ENCODE results near the gene BAIAP3. TPM values are rescaled to one million over a fixed set of nuclear protein-coding genes. Genes with fewer than 3 reads are reported as not detected.

The BAIAP3 gene
- total RNA-seq, 4 donors from 2014 or later, result 0.05 to 4.4 (median 2.5) TPM

- Histone ChIP-seq H3K27me3 (no peaks in the 10 kb centered on the region), H3K4me3 (peak overlapping the region; percentile 64 to 77 (median 70)), H3K27ac (peak overlapping the region; percentile 95 to 98 (median 98)), H3K36me3 (peaks cover 0 to 5% of the 10 kb centered on the region in 2 donors), H3K9me3 (no peaks in the 10 kb centered on the region), H3K4me1 (peaks cover 10 to 20% of the 10 kb centered on the region in 2 donors)
- ATAC-seq, result peak; percentile 70 to 72
- in situ Hi-C loops (cut with MboI; ENCODE audit: low sequenced_read_pairs in 4 of 4), result no loop called here
- peak; percentile 76 to 85 for TF ChIP-seq POLR2A (IDR thresholded peaks at IDR 0.05)
- TF ChIP-seq, protein P1, sequence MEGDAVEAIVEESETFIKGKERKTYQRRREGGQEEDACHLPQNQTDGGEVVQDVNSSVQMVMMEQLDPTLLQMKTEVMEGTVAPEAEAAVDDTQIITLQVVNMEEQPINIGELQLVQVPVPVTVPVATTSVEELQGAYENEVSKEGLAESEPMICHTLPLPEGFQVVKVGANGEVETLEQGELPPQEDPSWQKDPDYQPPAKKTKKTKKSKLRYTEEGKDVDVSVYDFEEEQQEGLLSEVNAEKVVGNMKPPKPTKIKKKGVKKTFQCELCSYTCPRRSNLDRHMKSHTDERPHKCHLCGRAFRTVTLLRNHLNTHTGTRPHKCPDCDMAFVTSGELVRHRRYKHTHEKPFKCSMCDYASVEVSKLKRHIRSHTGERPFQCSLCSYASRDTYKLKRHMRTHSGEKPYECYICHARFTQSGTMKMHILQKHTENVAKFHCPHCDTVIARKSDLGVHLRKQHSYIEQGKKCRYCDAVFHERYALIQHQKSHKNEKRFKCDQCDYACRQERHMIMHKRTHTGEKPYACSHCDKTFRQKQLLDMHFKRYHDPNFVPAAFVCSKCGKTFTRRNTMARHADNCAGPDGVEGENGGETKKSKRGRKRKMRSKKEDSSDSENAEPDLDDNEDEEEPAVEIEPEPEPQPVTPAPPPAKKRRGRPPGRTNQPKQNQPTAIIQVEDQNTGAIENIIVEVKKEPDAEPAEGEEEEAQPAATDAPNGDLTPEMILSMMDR (IDR thresholded peaks at IDR 0.05 in 4 of 5, conservative IDR thresholded peaks at IDR 0.05 in 1 of 5), result no peak
- intact Hi-C loops (cut with DNase I; ENCODE audit: low total_unique reads), result loop anchor here (1.0 to 2.0 kb wide), 4 partner anchors 16 to 82 kb away; partner anchors contain the start of gene UQCC4
- DNase-seq, result peak; percentile 42 to 70
Measured at GRCh38 chr16:1379304-1380076, 46.0 kb downstream of the BAIAP3 start.

GRCh38 chr16:1380195-1380594 is 46.8 kb downstream of the BAIAP3 start:
- Histone ChIP-seq H3K4me1 (peaks cover 10 to 20% of the 10 kb centered on the region in 2 donors), H3K27ac (peak overlapping the region; percentile 95 to 98 (median 98)), H3K27me3 (no peaks in the 10 kb centered on the region), H3K36me3 (peaks cover 0 to 9% of the 10 kb centered on the region in 2 donors), H3K9me3 (no peaks in the 10 kb centered on the region), H3K4me3 (peak overlapping the region in 1 of 4 donors; percentile 64)
- TF ChIP-seq, protein P1 (IDR thresholded peaks at IDR 0.05 in 4 of 5, conservative IDR thresholded peaks at IDR 0.05 in 1 of 5), result no peak
- TF ChIP-seq POLR2A (IDR thresholded peaks at IDR 0.05), result no peak
- no peak for ATAC-seq
- intact Hi-C loops (cut with DNase I; ENCODE audit: low total_unique reads), result no loop called here
- no peak for DNase-seq
- in situ Hi-C loops (cut with MboI; ENCODE audit: low sequenced_read_pairs in 4 of 4), result no loop called here

DNA sequence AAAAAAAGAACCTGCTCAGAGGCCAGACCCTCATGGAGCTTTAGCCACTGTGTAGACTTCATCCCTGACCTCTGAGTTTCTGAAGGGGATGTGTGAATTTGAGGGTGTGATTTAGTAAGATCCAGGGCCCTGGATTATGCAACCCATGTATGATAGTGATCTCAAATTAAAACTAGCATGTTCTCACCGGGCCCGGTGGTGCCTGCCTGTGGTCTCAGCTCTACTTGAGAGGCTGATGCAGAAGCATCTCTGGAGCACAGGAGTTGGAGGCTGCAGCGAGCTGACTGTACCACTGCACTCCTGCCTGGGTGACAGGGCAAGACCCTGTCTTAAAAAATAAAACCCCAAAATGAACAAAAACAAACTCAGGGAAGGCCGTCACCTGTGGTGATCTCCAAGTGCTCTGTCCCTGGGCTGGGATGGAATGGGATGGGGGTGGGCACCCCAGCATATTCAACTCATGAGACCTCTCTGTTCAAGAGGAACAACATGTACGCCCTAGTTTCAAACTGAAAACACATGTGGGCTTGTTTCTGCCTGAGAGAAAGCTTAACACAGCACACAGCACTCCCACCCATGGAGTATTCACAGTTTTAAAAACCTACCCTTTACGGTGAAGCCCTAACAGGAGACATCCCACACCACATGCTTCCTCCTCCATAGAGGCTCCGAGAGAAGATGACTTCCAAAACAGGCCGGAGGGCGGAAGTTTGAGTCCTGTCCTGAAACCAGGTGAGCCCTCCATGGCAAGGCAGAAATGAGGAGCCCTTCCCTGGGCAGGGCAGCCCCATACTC is 48.4 kb downstream of the BAIAP3 start:
- intact Hi-C loops (cut with DNase I; ENCODE audit: low total_unique reads), result no loop called here
- in situ Hi-C loops (cut with MboI; ENCODE audit: low sequenced_read_pairs in 4 of 4), result no loop called here
- TF ChIP-seq POLR2A (IDR thresholded peaks at IDR 0.05), result no peak
- TF ChIP-seq, protein P1 (IDR thresholded peaks at IDR 0.05 in 4 of 5, conservative IDR thresholded peaks at IDR 0.05 in 1 of 5), result no peak
- ATAC-seq (no peak), DNase-seq (no peak)
- peaks cover 0 to 9% of the 10 kb centered on the region in 2 donors for H3K36me3 ChIP-seq
- H3K4me1 ChIP-seq, result peaks cover 10 to 20% of the 10 kb centered on the region in 2 donors
- H3K9me3 ChIP-seq, result no peaks in the 10 kb centered on the region
- no peak overlapping the region for H3K27ac ChIP-seq
- no peak overlapping the region for H3K4me3 ChIP-seq
- H3K27me3 ChIP-seq, result no peaks in the 10 kb centered on the region

GRCh38 chr16:1383556-1383955 is 50.1 kb downstream of the BAIAP3 start:
- intact Hi-C loops (cut with DNase I; ENCODE audit: low total_unique reads), result no loop called here
- Histone ChIP-seq H3K27me3 (no peaks in the 10 kb centered on the region), H3K4me3 (no peak overlapping the region), H3K27ac (no peak overlapping the region), H3K4me1 (peaks cover 1 to 4% of the 10 kb centered on the region in 2 donors), H3K9me3 (no peaks in the 10 kb centered on the region), H3K36me3 (peaks cover 0 to 15% of the 10 kb centered on the region in 2 donors)
- DNase-seq (no peak), ATAC-seq (no peak)
- TF ChIP-seq, protein P1 (IDR thresholded peaks at IDR 0.05 in 4 of 5, conservative IDR thresholded peaks at IDR 0.05 in 1 of 5), result no peak
- TF ChIP-seq POLR2A (IDR thresholded peaks at IDR 0.05), result no peak
- in situ Hi-C loops (cut with MboI; ENCODE audit: low sequenced_read_pairs in 4 of 4), result no loop called here
